ENCODE data around the gene ENTPD8. TPM values are rescaled to one million over a fixed set of nuclear protein-coding genes. Genes with fewer than 3 reads are reported as not detected.

The ENTPD8 gene
- total and polyA plus RNA-seq, 2 donors (not counting 3 experiments of a cell fraction or from before 2014, with no cell fraction given) = 0.44 to 0.51 TPM

GRCh38 chr9:137462396-137462985 is 21.3 kb upstream of the ENTPD8 start:
- ChIA-PET CTCF (interaction anchor here (1.2 kb wide), 1 partner anchor 73 kb away, joined by 3 read pairs; no protein-coding TSS in a partner anchor), POLR2A (no interaction called here)
- Histone ChIP-seq H3K9me1 (replicated peaks; ENCODE audit: control insufficient read depth, extremely low read depth, insufficient read depth, low read length) (no peaks in the 10 kb centered on the region), H4K20me1 (replicated peaks; ENCODE audit: control insufficient read depth, extremely low read depth, insufficient read depth, low read length) (no peaks in the 10 kb centered on the region), H3K36me3 (ENCODE audit: control insufficient read depth in 2 of 2, extremely low read depth in 1 of 2, insufficient read depth in 2 of 2, low read length in 2 of 2) (no peaks in the 10 kb centered on the region), H3K79me2 (ENCODE audit: control insufficient read depth, insufficient read depth, low read length) (peaks cover 6% of the 10 kb centered on the region), H3K4me3 (replicated peaks in 1 of 3; ENCODE audit: insufficient read depth in 1 of 3, low read depth in 1 of 3, low read length in 3 of 3) (no peak overlapping the region), H3K4me1 (ENCODE audit: control insufficient read depth, extremely low read depth, insufficient read depth, low read length) (peaks cover 4% of the 10 kb centered on the region), H3K27me3 (ENCODE audit: control insufficient read depth in 2 of 2, insufficient read depth in 2 of 2, low read length in 2 of 2) (no peaks in the 10 kb centered on the region), H3K4me2 (ENCODE audit: insufficient read depth, low read length) (no peak overlapping the region), H2AFZ (ENCODE audit: low read depth, low read length) (no peak overlapping the region), H3K9ac (replicated peaks; ENCODE audit: extremely low read depth, insufficient read depth, low read length) (no peak overlapping the region), H3K27ac (ENCODE audit: insufficient read depth, low read depth, low read length) (no peak overlapping the region), H3K9me3 (replicated peaks; ENCODE audit: control insufficient read depth, insufficient read depth, low read length) (no peaks in the 10 kb centered on the region)
- no peak for FAIRE-seq
- TF ChIP-seq EZH2 (IDR thresholded peaks at IDR 0.05; ENCODE audit: borderline replicate concordance, low read depth, low read length, severe bottlenecking) (no peak), GATA2 (IDR thresholded peaks at IDR 0.05; ENCODE audit: insufficient read depth, insufficient read length, low read depth, low read length) (no peak), POLR2A (IDR thresholded peaks at IDR 0.05; ENCODE audit: low read depth, low read length) (no peak), MAX (IDR thresholded peaks at IDR 0.05; ENCODE audit: insufficient read depth, insufficient read length) (no peak), MYC (IDR thresholded peaks at IDR 0.05; ENCODE audit: low read depth, low read length) (no peak)
- BruUV-seq (replicated peaks) = no TSS peak
- dilution Hi-C loops (cut with MboI; ENCODE audit: extremely low pct_ligation_motif_present, low sequenced_read_pairs) = no loop called here
- no peak for DNase-seq (ENCODE audit: low read depth, low spot score)
- intact Hi-C loops (cut with micrococcal nuclease) = no loop called here

- peak; percentile 6 to 10 for TF ChIP-seq CTCF (IDR thresholded peaks at IDR 0.05; ENCODE audit: extremely low read depth in 1 of 2, insufficient read depth in 1 of 2, low read depth in 1 of 2, low read length in 2 of 2)
- TF ChIP-seq FOS (IDR thresholded peaks at IDR 0.05; ENCODE audit: borderline replicate concordance, insufficient read depth, low read length) = no peak
- dilution Hi-C loops (cut with MboI; ENCODE audit: extremely low pct_ligation_motif_present, low sequenced_read_pairs) (no loop called here), intact Hi-C loops (cut with micrococcal nuclease) (no loop called here)
- FAIRE-seq (peak; percentile 77), DNase-seq (ENCODE audit: low read depth, low spot score) (peak; percentile 40)
- H3K9me3 ChIP-seq (replicated peaks; ENCODE audit: control insufficient read depth, insufficient read depth, low read length) = no peaks in the 10 kb centered on the region
- no peak overlapping the region for H3K4me3 ChIP-seq (replicated peaks in 1 of 3; ENCODE audit: insufficient read depth in 1 of 3, low read depth in 1 of 3, low read length in 3 of 3)
- H3K9ac ChIP-seq (replicated peaks; ENCODE audit: extremely low read depth, insufficient read depth, low read length) = no peak overlapping the region
- H4K20me1 ChIP-seq (replicated peaks; ENCODE audit: control insufficient read depth, extremely low read depth, insufficient read depth, low read length) = no peaks in the 10 kb centered on the region
- no peaks in the 10 kb centered on the region for H3K27me3 ChIP-seq (ENCODE audit: control insufficient read depth in 2 of 2, insufficient read depth in 2 of 2, low read length in 2 of 2)
- peaks cover 4% of the 10 kb centered on the region for H3K4me1 ChIP-seq (ENCODE audit: control insufficient read depth, extremely low read depth, insufficient read depth, low read length)
- ChIA-PET POLR2A (no interaction called here), CTCF (no interaction called here)
- no TSS peak for BruUV-seq (replicated peaks)
- peaks cover 9% of the 10 kb centered on the region for H3K79me2 ChIP-seq (ENCODE audit: control insufficient read depth, insufficient read depth, low read length)
- no peaks in the 10 kb centered on the region for H3K36me3 ChIP-seq (ENCODE audit: control insufficient read depth in 2 of 2, extremely low read depth in 1 of 2, insufficient read depth in 2 of 2, low read length in 2 of 2)
- H2AFZ ChIP-seq (ENCODE audit: low read depth, low read length) = peak overlapping the region; percentile 55
- peak overlapping the region; percentile 25 for H3K4me2 ChIP-seq (ENCODE audit: insufficient read depth, low read length)
- H3K9me1 ChIP-seq (replicated peaks; ENCODE audit: control insufficient read depth, extremely low read depth, insufficient read depth, low read length) = no peaks in the 10 kb centered on the region
- no peak overlapping the region for H3K27ac ChIP-seq (ENCODE audit: insufficient read depth, low read depth, low read length)
Observed at GRCh38 chr9:137461663-137462395, 20.7 kb upstream of the ENTPD8 start.

Measured in endothelial cell of umbilical vein (primary cell).